Measurements from ENCODE around the gene MTUS2. TPM values are rescaled to one million over a fixed set of nuclear protein-coding genes. Genes with fewer than 3 reads are reported as not detected.

The MTUS2 gene
- polyA plus RNA-seq, 1 donor = 0.52 TPM

GRCh38 chr13:29487466-29488454 lies 667.6 kb downstream of the MTUS2 start:
- DNase-seq = no peak

DNA sequence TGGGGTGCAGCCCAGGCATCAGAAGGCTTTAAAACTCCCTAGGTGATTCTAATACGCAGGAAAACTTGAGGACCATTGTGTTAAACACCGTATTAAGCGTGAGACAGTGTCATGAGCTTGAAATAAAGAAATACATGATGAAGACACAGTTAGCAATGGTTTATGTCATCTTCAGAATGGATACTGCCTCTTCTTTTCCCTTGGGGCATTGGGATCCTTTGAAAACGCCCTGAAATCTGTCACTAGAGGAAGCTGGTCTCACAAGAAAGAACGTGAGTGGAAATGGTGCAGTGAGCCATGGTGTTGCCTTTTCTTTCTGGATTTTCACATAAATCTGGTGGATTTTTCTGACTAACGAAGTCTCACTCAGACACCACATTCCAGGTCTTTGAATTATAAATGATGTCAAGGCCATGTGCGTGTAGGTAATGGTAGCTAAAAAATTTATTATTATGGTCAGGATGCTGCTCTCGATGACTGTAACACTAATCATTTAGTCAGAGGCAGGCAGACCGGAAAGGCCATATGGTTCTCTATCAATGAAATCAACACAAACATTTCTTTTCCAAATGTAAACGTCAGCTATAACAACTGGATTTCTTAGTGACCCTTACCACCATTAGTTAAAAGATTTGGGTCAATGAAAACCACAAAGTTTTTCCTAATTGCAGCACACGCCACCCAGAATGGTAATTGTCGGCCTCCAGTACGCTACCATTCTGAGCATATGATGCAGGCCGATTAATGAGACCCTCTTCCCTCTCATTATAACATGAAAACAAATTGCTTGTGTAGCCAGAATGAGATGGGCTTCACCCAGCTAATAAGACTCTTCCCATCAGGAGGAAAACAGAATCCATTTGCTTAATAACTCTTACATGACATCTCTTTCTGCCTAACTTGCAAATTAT lies 669.8 kb downstream of the MTUS2 start:
- no peak for DNase-seq

DNA sequence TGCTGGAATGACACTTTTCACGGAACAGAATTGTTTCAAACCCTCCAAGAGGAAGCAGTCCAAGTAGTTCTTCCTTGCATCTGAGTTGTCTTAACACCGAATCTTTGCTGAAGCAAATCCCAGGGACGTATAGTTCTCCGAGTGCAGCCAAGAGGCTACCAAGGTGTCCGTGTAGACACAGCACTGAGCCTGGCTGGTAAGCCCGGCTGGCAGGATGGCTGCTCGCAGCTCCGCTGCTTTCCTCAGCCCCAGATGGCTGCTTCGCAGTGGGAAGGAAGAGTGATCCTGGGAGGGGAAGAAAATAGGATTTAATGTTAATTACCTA lies 670.4 kb downstream of the MTUS2 start:
- no peak for DNase-seq

DNA sequence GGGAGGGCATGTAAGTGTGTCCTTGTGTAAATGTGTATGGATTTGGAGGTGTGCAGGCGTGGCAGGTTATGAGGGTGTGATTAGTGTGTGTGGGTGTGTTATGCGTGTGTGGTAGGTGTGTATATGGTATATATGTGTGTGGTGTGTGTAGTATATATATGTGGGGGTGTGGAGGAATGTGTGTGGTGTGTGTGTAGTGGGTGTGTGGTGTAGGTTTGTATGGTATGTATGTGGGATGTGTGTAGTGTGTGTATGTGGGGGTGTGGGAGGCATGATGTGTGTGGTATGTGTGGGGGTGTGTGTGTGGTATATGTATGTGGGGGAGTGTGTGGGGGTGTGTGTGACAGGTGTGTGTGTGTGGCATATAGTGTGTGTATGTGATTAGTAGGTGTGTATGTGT lies 671.1 kb downstream of the MTUS2 start:
- DNase-seq = no peak

DNA sequence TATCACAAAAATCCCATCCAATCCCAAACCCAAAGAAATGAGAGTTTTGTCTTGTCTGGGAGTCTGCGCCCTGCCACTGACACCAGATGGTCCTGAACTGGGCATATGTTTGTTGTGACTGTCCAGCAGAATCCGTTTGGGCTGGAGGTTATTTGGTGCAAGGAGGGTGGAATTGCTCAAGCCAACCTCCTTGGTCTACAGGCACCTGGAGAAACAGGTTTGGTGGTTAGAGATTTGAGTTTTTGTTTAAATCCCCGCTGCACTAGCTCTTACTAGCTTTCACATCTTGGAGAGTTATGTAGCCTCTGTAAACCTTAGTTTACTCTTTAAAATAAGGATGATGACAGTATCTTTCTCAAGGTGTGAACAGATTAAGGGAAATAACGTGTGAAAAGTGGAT lies 673.7 kb downstream of the MTUS2 start:
- no peak for DNase-seq

- no peak for DNase-seq
Measured at GRCh38 chr13:29494520-29494919, 674.4 kb downstream of the MTUS2 start.

DNA sequence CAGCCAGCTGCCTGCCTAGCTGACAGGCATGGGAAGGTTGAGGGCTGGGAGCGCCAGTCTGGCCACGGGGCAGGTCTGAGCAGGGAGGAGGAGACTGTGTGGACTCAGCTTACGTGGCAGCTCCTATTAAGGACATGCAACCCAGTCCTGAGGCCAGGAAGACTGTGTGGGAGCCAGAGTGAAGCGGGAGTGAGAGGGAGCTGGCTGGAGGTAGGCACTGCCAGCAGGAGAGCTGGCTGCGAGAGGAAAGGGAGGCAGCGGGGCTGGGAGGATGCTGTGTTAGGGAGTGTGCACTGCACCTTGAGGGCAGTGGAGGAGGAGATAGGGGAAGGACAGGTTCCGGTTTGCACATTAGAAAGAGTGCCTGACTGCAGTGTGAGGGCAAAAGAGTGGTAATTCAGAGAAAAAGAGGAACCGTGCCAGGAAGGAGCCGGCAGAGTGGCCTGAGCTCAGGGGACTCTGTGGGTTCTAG lies 676.1 kb downstream of the MTUS2 start:
- no peak for DNase-seq

- peak; percentile 78 for DNase-seq
Measured at GRCh38 chr13:29497137-29497654, 677.1 kb downstream of the MTUS2 start.

GRCh38 chr13:29498426-29499040 lies 678.4 kb downstream of the MTUS2 start:
- DNase-seq = no peak

GRCh38 chr13:29499506-29500165 lies 679.5 kb downstream of the MTUS2 start:
- DNase-seq = no peak

DNA sequence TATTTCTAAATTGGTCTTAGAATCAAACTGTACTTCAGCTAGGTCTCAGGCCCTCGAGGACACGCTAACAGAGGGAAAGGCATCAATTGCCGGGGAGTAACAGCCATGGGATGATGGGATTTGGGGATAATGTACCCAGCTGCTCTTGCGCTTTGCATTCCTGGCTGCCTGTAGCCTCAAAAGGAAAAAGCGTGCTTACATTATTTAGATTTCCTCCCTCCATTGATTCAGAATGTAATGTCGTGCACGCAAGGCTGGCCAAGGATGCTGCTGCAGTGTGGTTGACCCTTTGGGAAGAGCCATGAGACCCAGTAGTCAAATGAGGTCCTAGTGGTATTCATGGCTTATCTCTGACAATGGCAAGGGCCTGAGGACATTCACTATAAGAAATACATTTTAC lies 680.2 kb downstream of the MTUS2 start:
- no peak for DNase-seq

- DNase-seq = no peak
Measured at GRCh38 chr13:29501674-29502073, 681.5 kb downstream of the MTUS2 start.

DNA sequence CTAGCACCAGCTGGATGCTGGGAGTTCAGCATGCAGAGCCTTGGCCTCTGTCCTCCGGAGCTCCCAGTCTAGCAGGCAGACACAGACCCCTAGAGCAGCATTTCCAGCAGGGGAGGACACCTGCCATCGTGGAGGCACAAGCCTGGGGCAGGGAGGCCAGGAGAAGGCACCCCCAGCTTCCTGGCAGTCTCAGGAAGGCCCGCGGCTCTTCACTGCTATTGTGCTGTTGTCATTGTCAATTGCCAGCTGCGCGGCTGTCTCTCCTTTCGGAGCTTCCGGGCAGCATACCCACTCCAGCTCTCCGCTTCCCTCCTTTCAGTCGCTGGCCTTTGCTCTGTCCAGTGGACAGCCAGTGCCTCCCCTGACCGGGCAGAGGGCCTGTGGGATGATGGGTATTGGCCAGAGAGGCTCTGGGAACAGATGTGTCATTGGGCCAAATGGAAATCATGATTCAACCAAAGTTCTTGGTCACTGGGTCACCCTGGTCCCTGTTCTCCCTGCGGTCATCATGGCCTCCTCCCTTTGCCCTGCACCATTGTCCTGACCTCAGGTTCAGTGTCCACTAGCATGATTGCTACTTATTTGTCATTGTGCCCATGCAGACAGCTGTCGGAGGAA lies 682.4 kb downstream of the MTUS2 start:
- DNase-seq = no peak

DNA sequence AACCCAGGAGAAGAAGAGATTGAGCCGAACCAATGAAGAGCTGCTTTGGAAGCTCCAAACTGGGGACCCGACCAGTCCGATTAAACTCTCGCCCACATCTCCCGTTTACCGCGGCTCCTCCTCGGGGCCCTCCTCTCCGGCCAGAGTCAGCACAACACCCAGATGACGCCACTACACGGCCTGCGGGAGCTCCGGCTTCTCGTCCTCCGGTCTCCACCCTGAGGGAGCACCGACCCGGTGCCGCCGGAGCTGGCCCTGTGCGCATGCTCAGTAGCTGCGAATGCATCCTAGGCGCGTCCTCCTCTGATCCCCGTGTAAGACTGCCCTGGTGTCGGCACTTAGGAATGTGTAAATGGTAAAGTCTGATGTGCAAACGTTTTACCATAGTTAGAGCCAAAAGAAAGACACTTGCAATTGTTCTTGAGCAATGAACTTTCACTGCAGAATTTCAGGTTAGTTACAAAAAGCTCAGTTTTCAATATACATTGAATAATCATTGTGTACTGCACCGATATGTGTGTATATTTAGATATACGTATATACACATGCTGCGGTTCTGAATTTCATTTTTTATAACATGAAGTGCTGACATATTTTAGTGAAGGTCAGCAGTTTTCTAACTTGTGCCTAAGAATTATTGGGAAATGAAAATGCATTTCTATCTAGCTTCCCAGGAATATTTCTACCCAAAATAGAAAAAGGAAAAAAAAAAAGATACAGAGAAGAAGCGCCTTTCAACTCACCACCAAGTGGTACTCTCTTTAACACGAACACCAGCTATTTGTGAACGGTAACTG lies 683.1 kb downstream of the MTUS2 start:
- DNase-seq = no peak

- no peak for DNase-seq
Measured at GRCh38 chr13:29504691-29505090, 684.6 kb downstream of the MTUS2 start.

GRCh38 chr13:29505511-29505910 lies 685.4 kb downstream of the MTUS2 start:
- no peak for DNase-seq

- DNase-seq = no peak
Measured at GRCh38 chr13:29505950-29506349, 685.8 kb downstream of the MTUS2 start.

- peak; percentile 34 for DNase-seq
Measured at GRCh38 chr13:29507356-29507755, 687.2 kb downstream of the MTUS2 start.

- peak; percentile 87 for DNase-seq
Measured at GRCh38 chr13:29508130-29508875, 688.2 kb downstream of the MTUS2 start.

- no peak for DNase-seq
Measured at GRCh38 chr13:29508876-29509252, 688.7 kb downstream of the MTUS2 start.
